Hippocampal formation (tissue), 2 donors: ENCODE data around the gene PLA2G4E.

Experiments used
- DNase-seq, 2 donors: peaks; one replicate each; lab custom pipeline; 2025; lab: John Stamatoyannopoulos, UW

The PLA2G4E gene

DNA sequence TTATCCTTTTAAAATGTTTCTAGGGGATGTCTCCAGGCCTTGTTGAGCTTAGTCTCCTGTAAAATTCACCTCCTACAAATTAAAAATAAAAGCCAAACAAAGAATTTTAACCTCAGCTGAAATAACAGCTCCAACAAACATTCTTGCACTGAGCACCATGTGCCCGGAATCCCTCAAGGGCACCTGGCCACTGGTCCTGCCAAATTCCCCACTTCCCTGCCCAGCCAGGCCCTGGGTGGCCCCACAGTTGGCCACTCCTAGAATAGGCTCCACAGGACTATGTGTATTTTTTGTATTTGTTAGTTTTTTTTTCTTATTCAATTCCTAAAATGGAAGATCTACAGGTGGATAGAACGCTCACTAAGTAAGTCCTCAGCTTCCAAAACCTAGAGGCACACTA lies 33.1 kb upstream of the PLA2G4E start:
- no peak for DNase-seq

DNA sequence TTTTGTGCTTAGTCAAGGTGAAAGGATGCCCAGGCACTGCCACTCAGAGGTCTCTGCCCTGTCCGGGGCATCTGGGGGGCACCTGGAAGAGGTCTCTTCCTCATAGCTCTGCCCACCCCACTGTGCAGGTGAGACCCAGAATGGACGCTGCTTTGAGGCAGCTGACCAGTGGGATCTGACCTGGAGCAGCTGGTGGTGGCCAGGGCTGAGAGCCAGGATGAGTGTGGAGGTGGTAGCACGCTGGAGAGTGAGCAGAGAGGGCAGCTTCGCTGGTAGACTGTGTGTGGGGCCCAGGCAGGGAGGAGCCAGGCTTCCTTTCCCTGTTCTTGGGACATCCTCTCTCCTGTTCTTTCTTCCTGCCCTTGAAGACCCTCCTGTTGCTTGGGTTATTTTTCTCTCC lies 32.2 kb upstream of the PLA2G4E start:
- DNase-seq, result no peak

DNA sequence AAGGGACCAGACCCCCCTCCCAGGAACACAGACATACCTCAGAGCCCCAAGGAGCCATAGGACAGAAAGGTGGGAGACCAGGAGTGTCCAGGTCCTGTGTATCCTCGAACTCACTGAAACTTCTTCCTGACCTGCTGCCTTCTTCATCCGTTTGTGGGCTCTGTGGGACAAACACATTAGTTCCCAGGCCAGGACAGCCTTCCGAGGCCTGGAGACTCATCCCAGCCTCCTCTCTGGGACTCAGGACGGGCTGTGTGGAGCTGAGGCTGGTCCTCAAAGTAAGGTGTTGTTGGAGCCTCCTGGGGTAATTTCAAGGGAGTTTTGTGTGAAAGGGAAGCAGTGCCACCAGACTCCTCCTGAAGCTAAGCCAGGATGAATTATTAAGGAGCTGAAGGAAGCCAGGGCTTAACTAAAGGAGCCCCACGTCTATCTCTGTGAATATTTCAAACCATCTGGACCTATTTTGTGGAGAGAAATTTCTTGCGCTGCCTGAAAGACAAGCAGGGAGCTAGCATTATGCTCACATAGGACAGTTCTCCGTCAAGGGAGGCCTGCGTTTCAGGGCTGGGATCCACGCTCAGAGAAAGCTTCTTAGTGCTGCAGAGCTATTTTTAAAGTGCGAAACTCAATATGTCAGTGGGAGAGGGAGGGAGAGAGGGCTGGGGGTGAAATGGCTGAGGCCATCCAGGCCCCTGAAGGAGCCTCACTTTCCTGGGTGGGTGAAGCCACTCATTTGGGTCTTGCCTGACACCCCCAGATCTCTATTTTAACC lies 29.8 kb upstream of the PLA2G4E start:
- DNase-seq, result no peak

DNA sequence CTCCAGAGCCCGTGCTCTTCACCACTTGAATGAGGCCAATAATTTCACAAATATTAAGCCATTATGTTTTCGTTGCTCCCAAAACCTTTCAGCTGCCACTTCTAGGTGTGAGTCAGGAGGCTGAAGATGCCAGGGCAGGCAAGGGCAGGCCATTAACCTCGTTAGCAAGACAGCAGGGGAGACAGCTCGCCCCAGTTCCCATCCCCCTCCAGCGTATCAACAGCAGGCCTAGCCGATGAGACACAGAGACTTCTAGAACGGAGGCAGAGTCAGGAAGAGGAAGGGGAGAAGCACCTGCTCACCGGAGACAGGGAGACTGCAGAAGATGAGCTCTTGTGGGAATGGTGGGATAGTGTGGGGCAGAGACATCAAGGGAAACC lies 28.0 kb upstream of the PLA2G4E start:
- DNase-seq, result no peak

DNA sequence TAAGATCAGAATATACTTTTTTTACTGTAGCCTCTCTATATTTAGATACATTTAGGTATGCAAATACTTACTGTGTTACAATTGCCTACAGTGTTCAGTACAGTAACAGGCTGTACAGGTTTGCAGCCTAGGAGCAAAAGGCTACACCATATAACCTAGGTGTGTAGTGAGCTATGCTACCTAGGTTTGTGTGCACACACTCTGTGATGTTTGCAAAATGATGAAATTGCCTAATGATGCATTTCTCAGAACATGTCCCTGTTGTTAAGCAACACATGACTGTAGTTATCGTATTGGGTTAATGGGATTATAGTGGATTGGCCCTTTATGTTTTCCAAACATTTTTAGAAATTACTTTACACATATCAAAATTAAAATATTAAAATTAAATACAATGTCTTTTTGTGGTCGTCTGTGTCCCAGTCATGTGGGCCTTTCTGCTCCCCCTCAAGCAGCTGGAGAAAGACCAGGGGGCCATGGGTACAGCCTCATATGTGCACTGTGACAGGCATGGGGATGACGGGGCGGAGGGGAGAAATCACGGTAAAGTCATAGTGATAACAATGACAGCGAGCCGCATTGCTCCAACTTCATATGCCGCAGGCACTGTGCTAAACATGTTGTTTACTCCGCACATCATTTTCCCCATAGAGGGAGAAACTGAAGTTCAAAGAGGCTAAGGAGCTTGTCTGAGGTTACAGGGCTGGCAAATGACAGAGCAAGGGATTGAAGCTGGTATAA lies 27.4 kb upstream of the PLA2G4E start:
- no peak for DNase-seq

DNA sequence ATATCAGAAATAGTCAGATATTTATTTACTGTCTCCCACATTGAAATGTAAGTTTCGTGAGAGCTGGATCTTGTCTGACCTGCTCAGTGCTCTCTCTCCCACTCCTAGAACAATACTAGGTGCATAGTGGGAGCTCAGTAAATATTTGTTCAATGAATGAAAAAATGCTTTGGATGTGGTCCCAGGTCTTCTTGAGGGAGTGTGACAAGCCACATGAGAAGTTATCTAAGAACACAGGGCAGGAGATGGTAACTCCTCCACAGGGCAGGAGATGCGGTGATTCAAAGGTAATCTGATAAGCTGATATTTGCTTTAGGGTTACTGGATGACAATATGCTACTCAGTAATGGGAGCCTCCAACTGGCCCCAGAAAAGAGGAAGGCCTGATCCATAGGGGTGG lies 25.8 kb upstream of the PLA2G4E start:
- no peak for DNase-seq

DNA sequence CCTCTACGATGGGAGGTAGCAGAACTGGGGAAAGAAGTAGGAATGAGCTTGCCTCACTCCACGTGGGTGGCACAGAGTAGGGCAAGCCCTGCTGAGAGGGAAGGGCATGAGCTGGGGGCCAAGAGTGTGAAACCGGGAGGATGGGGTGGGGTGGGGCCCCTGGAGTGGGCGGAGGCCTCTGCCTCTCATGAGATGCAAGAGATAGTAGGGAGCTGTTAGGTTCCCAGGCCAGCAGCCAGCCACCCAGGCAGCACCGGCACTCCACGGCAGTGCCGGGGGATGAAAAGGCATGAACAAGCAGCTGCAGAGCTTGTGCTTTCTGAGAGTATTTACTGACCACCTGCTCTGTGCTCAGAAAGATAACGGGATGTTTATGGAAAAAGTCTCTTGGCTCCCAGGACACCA lies 24.4 kb upstream of the PLA2G4E start:
- no peak for DNase-seq

DNA sequence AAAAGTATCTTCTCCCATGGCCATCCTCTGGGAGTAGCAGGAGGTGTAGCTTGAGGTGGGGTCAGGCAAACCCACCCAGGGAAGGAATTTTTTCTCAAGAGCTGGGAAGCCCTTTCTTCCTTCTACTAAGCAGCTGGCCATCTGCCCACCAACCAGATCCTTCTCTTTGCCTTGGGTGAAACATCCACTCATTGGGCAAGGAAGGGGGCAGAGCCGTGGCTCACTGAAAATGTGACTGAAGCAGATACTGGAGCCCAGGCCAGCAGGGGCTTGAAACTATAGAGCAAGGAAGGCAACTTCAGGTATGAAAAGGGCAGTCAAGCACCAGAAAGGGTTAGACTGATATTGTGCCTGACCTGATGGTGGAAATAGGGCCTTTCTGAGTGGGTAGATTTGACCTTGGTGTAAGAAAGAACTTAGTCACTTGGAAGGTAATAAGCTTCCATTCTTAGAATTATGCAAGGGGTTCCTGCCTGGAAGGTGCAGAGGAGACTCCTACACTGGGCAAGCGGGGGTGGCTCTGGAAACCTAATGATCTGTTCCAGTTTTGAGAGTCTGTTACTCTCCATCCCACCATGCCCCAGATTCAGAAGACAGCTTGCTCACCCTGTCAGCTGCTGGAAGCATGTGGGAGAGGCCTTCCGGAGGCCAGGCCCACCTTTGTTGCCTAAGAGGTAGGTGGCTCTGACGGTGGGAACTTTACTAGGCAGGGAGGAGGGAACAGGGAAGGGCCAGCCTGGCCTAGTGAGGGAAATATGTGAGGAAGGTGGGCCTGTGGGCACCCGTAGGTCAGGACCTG lies 22.0 kb upstream of the PLA2G4E start:
- no peak for DNase-seq

DNA sequence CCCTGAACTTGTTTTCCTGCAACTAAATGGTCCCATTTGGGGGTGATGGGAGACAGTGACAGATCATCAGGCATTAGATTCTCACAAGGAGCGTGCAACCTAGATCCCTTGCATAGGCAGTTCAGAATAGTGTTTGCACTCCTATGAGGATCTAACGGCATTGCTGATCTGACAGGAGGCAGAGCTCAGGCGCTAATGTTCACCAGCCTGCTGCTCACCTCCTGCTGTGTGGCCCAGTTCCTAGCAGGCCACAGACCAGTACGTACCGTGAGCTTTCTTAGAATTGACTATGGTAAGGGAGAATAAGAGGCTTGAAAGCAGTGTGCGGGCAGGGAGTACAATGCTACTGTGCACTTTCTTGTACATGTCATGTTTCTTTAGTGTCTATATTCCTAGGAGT lies 17.6 kb upstream of the PLA2G4E start:
- no peak for DNase-seq

DNA sequence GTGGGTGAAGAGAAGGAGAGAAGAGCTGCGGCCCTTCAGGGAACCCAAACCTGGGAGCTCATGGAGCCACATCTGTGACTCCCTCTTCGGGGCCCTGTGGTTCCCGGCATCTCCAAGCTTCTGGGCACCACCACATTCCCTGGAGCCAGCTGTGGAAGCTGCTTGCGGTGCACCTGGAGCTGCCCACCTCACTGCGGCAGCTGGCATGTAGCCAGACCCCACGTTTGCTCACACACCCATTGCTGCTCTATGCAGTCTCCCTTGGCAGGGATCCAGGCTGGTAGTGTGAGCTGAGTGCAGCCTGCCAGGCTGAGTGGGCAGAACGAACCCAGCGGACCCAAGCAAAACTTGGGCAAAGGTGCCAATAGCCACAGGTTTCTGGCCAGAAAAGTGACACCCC lies 16.8 kb upstream of the PLA2G4E start:
- DNase-seq, result no peak

DNA sequence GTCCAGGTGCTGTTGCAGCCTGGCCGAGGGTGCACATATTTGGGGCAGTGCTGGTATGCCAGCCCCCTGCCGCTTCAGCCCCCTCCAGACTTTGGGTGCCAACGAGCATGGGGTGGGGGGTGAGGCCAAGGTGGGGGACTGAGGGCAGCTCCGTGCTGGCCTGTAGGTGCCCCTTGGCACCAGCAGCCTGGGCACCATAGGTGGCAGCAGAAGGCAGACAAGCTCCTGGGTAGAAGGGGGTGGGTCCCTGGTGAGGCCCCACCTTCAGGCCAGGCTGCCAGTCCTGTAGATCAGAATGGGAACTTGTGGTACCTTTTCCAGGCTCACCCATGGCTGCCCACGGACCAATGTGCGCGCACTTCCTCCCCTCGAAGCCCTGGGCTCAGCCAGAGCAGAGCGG lies 16.1 kb upstream of the PLA2G4E start:
- no peak for DNase-seq

DNA sequence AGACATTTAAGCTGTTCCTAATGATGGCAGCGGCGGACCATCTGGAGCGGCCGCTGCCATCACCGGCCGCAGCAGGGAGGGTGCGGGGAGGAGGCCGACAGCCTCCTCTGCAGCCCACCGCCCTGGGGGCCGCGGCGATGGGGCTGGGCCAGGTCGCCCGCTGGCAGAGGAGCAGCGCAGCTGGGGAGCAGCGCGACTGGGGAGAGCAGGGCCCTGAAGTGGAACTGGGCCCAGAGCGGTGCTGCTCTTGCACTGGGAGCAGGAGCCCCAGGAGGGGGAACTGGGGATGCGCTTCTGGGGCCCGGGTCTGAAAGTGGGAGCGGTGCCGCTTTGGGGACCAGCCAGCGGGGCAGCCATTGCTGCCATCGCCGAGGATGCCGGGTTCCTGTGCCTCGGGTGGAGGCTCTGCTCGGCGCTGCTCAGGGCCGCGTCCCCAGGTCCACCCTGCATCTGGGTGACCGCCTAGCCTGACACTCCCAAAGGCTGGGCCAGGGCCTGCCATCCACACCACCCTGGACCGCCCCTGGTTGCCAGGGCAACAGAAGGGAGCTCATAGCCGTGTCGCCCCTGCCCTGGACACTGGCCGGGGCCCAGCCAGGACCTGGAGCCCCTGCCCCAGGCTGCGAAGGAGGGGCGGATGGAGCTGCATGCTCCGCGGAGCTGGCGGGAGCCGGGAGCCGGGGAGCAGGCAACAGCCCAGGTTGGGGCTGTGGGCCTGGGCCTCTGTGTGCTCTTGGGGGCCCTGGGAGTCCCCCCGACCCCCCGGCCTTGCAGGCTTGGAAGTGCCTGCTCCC lies 15.5 kb upstream of the PLA2G4E start:
- DNase-seq, result no peak

DNA sequence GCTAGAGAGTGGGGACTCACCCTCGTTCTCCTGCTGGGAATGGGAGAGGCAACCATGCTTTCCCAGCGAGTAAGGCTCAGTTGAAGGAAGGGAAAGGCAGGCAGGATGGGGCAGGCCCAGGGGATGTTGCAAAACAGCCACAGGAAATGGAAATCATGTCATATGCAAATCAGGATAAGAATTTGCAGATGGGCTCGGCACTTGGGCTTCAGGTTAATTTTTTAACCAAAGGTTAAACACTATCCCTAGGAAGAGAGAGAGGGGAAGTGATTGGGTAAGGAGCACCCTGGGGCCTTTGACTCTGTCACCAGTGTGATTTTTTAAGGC lies 14.6 kb upstream of the PLA2G4E start:
- no peak for DNase-seq

DNA sequence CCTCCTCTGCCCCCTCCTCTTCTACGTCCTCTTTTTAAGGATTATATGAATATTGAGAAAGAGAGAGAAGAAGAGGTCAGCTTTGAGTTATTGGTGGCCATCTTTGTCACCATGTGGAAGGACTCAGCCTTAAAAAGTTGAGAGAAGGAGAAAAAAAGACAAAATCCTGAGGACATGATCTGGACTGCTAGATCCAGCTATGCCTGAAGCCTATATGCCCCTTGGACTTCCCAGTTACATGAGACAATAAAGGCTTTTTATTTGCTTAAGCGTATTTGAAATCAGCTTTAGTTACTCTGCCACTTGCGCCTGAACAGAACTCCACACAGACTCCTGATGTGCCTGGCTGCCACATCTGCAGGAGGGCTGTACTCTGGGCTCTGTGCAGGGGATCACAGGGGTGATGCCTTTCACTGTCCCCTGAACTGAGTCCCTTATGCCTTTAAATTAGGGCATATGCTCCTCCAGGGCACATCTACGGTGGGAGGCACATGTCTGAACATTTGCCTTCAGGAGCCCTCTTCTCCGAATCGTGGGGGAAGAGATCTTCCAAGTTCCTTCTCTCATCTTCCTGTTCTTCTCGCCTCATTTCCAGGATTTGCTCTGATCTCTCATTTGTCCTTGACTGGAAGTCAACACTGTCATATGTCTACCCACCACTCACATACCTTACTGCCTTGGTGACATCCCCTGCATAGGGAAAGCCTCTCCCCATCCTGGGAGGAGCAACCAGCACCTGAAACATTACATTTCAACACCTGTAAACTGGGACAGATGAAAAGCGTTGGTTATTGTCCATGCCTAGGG lies 14.0 kb upstream of the PLA2G4E start:
- no peak for DNase-seq

DNA sequence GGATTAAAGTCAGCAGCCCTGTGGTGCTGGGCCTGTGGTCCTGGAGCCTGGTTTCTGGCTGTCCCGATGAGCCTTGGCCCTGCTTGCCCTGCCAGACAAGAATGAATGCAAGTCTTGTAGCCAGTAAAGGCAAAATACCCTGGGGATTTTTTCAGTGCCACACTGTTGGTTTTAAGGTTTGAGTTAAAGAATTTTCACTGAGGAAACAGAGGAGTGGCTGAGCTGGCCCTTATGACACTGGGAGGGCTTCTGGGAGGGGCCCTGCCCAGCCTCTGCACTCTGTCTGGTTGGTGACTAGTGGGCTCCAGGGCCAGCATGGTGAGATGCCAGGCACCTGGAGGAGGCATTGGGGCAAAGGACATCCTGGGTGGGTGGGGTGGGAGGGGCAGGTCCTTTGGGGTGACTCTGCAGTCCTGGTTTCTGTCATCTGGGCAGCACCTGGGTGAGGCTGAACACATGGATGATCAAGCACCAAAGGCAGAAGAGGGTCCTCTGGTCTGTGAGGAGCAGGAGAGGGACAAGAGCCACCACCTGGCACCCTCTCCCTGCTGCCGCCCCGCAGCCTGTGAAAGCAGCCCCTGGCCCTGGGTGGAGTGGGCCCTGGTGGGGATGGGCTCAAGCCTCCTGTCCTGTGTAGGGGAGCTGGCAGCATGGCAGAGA lies 12.5 kb upstream of the PLA2G4E start:
- no peak for DNase-seq

DNA sequence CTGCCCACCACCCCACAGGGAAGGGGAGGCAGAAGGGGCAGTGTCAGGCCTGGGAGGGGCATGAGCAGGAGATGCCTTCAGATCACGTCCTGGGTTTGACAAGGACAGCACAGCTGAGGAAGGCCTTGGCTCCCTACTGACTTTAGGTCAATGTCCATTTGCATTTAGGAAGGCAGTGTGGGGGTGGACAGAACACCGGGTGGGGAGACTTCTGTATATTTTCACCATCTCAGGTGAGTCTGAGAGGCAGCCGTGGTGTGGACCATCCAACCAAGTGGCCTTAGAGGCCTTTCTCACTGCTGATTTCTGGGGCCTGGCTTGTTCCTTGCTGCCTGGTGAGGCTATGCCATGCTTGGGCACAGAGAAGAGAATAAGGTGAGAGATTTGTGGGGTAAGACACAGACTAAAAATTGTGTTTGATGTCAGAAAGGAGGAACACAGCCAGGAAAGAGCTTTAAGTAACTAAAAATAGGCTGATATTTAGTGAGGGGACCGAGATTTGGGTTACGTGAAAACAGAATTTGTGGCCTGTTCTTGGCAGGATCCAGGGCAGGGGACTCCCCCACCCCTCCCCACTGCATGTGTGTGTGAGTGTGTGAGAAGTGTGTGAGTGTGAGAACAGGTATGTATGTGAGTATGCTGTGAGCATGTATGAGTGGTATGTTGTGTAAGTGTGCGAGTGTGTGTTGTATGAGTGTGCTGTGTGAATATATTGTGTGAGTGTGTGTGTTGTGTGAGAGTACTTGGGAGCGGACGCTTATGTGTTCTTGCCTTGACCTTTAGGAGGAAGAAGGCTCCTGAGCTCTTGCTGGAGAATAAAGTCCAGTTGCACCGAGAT lies 11.8 kb upstream of the PLA2G4E start:
- DNase-seq, result no peak

DNA sequence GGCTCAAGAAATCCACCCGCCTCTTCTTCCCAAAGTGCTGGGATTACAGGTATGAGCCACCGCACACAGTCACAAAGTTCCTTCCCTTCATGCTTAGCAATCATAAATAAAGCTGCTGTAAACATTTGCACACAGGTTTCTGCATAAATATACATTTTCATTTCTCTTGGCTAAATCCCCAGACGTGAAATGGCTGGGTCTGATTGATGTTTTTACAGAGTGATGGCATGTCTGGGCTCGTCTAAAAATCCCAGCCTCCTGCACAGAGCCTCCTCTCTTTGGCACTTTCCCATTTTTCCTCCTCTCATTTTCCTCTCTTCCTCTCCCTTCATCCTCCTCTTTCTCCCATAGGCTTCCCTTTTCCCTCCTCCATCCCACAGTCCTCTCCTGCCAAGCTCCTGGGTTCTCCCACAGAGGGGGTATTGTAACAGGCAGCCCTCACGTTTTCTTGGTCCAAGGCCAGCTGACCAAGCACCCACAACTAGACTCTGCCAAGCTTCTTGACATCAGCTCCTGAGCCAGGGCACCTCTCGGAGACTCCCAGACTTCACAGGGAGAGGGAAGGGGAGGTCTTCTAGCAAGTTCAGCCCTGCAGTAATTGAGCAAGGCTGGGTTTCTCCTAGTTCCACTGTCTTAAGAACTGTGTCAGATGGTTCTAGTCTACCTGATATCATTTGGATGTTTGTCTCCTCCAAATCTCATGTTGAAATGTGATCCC lies 10.5 kb upstream of the PLA2G4E start:
- DNase-seq, result no peak

DNA sequence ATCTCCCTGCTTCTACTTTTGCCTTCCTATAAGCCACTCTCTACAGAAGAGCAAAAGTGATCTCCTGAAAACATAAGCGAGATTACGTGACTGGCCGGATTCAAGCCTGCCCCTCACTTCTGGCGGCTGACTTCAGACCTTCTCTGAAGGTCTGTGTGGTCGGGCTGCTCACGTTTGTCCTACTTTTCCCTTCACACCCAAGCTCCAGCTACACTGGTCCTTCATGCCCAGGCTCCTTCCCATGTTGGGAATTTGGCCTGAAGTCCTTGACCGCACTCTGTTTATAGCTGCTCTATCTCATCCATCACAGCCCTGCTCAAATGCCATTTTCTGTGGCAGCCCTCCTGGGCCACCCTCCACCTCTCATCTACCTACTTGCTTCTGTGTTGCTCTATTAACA lies 6.7 kb upstream of the PLA2G4E start:
- no peak for DNase-seq

DNA sequence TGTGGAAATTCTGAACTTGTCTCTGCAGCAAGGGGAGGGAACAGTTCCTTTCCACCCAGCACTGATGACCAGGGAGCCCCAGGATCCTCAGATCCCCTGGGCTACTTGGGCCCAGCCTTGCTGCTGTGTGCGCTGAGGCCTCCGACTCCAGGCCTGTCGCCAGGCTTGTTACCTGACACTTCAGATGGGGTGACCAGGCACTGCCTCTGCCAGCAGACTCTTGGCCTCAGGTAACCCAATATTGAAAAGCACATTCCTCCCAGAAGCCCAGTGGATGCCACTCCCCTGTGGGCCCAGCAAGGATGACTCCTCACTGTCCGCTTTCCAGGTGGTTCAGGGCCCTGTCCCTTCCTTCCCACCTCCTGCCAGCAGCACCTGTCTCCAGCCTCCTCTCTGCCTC lies 3.5 kb upstream of the PLA2G4E start:
- DNase-seq, result no peak
